ENCODE measurements around the gene CASR.
A peak's percentile ranks its signal among the peaks of the same experiment; 100 is the strongest.

CASR gene

DNA sequence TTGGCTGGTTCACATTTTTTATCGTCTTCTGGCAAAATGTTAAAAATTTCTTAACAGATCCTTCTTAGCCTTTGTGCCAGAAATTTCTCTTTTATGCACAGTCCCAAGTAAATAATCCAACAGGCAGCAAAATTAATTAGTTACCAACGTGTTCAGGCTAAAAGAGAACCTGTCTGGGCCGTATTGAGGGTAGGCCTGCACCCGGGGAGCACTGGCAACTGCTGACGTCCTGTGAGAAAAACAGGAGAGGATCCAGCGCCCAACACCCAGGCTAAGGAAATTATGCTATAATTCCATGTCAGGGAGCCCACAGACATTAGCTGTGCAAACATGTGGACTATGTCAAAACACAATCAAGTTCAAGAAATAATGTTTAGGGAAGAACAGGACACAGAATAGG is 110.9 kb downstream of the CASR start:
- TF ChIP-seq CTCF (conservative IDR thresholded peaks at IDR 0.05; ENCODE audit: low read depth, low read length): no peak
- DNase-seq (ENCODE audit: low read depth): no peak
- H3K4me3 ChIP-seq (ENCODE audit: low read length): no peak overlapping the region

- no peak overlapping the region for H3K4me3 ChIP-seq (ENCODE audit: low read length)
- no peak for TF ChIP-seq CTCF (conservative IDR thresholded peaks at IDR 0.05; ENCODE audit: low read depth, low read length)
These were observed 112.0 kb downstream of the CASR start for GRCh38 chr3:122295266-122296062.

GRCh38 chr3:122298239-122298638 is 114.8 kb downstream of the CASR start:
- no peak for DNase-seq (ENCODE audit: low read depth)
- no peak overlapping the region for H3K4me3 ChIP-seq (ENCODE audit: low read length)
- no peak for TF ChIP-seq CTCF (conservative IDR thresholded peaks at IDR 0.05; ENCODE audit: low read depth, low read length)

More at GRCh38 chr3:122295266-122296062, 112.0 kb downstream of the CASR start:
- no peak for DNase-seq (ENCODE audit: low read depth)

DNA sequence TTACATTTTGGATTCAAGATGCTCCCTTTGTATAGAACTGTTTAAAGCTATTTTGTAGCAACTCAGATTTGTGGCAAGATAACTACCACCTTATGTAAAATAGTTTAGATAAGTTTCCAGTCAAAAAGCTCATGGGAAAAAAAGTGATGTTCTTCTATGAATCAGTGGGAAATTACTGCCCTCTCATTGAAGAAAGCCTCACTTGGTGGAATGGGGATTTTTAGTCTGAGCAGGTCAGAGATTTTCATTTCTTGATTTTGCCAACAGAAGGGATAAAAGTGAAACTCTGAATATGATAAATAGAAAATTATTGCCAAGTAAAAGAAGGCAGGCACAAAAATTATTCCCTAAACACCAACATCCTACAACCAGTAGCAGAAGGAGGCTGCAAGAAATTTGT is 115.7 kb downstream of the CASR start:
- DNase-seq (ENCODE audit: low read depth): no peak
- TF ChIP-seq CTCF (conservative IDR thresholded peaks at IDR 0.05; ENCODE audit: low read depth, low read length): no peak

DNA sequence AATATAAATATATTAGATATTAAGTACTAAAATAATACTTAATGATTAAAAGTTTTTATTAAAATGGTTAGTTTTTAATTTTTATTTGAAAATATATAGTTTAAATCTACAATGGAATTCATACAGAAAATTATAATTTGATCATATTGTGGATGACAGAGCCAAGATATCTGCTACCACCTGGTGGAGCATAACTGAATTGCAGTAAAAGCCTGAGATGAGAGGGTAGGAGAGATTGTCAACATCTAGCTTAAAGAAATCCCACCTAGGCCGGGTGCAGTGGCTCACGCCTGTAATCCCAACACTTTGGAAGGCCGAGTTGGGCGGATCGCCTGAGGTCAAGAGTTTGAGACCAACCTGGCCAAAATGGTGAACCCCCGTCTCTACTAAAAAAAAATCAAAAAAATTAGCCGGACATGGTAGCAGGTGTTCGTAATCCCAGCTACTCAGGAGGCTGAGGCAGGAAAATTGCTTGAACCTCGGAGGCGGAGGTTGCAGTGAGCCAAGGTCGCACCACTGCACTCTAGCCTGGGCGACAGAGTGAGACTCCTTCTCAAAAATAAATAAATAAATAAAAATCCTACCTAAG is 116.5 kb downstream of the CASR start:
- DNase-seq (ENCODE audit: low read depth): no peak

More for the DNA sequence above, 115.7 kb downstream of the CASR start:
- no peak overlapping the region for H3K4me3 ChIP-seq (ENCODE audit: low read length)

GRCh38 chr3:122301063-122301462 is 117.6 kb downstream of the CASR start:
- DNase-seq (ENCODE audit: low read depth): no peak
- no peak for TF ChIP-seq CTCF (conservative IDR thresholded peaks at IDR 0.05; ENCODE audit: low read depth, low read length)
- no peak overlapping the region for H3K4me3 ChIP-seq (ENCODE audit: low read length)

More for the DNA sequence above, 116.5 kb downstream of the CASR start:
- TF ChIP-seq CTCF (conservative IDR thresholded peaks at IDR 0.05; ENCODE audit: low read depth, low read length): peak; percentile 71
- H3K4me3 ChIP-seq (ENCODE audit: low read length): no peak overlapping the region
